ENCODE measurements around the gene RXFP1.

Gene RXFP1

GRCh38 chr4:158532556-158533231 is 11.0 kb downstream of the RXFP1 start:
- no peak for DNase-seq (ENCODE audit: low spot score)
- no peak for TF ChIP-seq CTCF (IDR thresholded peaks at IDR 0.05; ENCODE audit: extremely low read depth, missing control alignments)

GRCh38 chr4:158534727-158535126 is 13.0 kb downstream of the RXFP1 start:
- no peak for DNase-seq (ENCODE audit: low spot score)
- no peak for TF ChIP-seq CTCF (IDR thresholded peaks at IDR 0.05; ENCODE audit: extremely low read depth, missing control alignments)

DNA sequence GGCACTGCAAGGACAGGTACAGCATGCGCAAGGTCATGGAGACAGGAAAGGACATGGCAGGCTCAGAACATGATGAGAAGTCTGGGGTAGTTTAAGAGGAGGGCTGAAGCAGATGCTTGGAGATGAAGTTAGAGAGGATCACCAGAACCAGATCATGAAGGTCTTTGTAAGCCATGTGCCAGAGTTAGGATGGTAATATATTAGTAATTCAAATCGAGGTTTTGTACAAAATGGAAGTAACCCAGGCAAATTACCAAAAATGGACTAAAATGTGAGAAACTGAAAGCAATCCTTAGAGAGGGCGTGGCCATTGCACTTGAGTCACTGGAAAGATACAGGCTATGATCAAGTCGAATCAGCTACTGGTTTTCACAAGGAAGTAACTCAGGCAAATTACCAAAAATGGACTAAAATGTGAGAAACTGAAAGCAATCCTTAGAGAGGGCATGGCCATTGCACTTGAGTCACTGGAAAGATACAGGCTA is 13.5 kb downstream of the RXFP1 start:
- no peak for DNase-seq (ENCODE audit: low spot score)
- no peak for TF ChIP-seq CTCF (IDR thresholded peaks at IDR 0.05; ENCODE audit: extremely low read depth, missing control alignments)

DNA sequence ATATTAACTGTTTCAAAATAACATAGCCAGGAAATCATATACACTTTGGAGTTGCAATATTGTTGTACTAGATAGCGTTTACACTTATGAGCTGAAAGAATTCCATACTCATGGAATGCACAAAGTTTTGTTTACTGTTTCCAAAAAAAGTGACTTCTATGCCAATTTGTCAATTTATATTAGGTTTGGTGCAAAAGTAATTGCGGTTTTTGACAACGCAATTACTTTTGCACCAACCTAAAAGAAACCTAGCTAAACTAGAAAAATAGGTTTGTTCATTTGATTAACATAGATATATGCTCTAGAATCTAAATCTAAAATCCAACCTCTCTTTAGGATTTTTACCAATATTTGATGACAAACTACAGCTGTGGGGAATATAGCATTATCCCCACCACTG is 15.2 kb downstream of the RXFP1 start:
- no peak for TF ChIP-seq CTCF (IDR thresholded peaks at IDR 0.05; ENCODE audit: extremely low read depth, missing control alignments)
- DNase-seq (ENCODE audit: low spot score) = no peak

DNA sequence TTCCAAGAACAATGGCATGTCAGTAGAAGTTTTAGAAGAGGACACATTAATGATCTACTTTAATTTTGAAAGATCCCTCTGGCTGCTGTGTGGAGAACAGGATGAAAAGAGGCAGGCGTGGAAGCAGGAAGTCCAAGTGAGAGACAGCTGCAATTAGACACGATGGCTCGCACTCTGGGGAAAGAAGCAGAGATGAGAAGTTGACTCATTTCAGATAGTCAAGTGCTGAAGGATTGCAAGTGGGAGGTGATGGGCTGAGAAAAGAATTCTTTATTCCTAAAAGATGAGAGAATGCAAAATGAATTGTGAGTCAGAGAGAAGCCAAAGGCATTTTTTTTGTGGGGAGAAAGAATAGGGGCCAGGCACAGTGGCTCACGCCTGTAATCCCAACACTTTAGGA is 16.5 kb downstream of the RXFP1 start:
- no peak for DNase-seq (ENCODE audit: low spot score)
- TF ChIP-seq CTCF (IDR thresholded peaks at IDR 0.05; ENCODE audit: extremely low read depth, missing control alignments) = no peak

GRCh38 chr4:158538911-158539310 is 17.2 kb downstream of the RXFP1 start:
- TF ChIP-seq CTCF (IDR thresholded peaks at IDR 0.05; ENCODE audit: extremely low read depth, missing control alignments) = no peak
- no peak for DNase-seq (ENCODE audit: low spot score)

DNA sequence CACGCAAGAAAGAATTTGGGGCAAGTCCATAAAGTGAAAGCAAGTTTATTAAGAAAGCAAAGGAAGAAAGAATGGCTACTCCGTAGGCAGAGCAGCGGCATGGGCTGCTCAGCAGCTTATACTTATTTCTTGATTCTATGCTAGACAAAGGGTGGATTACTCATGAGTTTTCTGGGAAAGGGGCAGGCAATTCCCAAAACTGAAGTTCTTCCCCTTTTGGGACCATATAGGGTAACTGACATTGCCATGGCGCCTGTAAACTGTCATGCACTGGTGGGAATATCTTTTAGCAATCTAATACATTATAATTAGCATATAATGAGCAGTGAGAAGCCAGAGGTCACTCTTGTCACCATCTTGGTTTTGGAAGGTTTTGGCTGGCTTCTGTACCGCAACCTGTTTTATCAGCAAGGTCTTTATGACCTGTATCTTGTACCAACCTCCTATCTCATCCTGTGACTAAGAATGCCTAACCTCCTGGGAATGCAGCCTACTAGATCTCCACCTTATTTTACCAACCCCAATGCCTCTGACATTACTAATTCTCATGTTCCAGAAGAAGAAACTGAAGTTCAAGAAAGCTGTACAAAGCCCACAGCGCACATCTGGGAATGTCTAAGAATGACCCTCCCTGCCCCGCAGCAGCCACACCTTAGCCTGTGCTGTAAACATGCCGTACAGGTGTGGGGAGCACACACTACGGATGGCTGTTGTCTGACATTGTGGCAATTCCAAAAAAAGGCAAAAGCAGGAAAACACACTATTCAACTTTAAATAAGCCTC is 18.6 kb downstream of the RXFP1 start:
- no peak for DNase-seq (ENCODE audit: low spot score)
- no peak for TF ChIP-seq CTCF (IDR thresholded peaks at IDR 0.05; ENCODE audit: extremely low read depth, missing control alignments)
